ENCODE results near the gene LYZL2. TPM values are rescaled to one million over a fixed set of nuclear protein-coding genes. Genes with fewer than 3 reads are reported as not detected.
A peak's percentile ranks its signal among the peaks of the same experiment; 100 is the strongest.
"Not testable (repeated sequence)": the region's sequence is repeated elsewhere in the genome, so short reads cannot be mapped to it uniquely, and the experiment has no call there.

The LYZL2 gene
- total and polyA plus RNA-seq, 2 of the 8 experiments (the other 6 are each of a cell fraction or from before 2014, with no cell fraction given): not detected

GRCh38 chr10:30662814-30663213, 33.3 kb upstream of the LYZL2 start (continued):
- TF ChIP-seq POU5F1 (IDR thresholded peaks at IDR 0.05; ENCODE audit: low read depth, low read length): no peak
- no peak for TF ChIP-seq PHF8 (conservative IDR thresholded peaks at IDR 0.05; ENCODE audit: low read depth, low read length)

DNA sequence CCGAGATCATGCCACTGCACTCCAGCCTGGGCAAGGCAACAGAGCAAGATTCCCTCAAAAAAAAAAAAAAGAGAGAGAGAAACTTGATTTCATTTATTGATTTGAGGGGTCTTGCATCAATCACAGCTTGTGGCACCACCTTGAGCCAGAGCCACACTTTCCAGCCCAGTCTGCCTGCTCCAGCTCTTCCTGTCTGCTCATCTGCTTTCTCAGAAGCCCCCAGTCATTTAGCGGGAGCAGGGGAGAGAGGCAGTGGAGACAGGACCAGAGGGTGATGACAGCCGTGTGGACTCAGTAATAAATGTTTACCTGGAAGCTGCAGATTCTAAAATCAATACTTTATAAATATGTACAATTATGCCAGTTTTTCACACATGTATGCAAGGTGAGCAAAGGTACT, 30.8 kb upstream of the LYZL2 start:
- H2BK15ac ChIP-seq (ENCODE audit: low read length); H3K9ac ChIP-seq (replicated peaks in 1 of 4; ENCODE audit: extremely low read depth in 1 of 4, low read depth in 3 of 4, low read length in 3 of 4); H3K4me1 ChIP-seq (replicated peaks in 1 of 4; ENCODE audit: control insufficient read depth in 3 of 4, insufficient read depth in 4 of 4, low read length in 3 of 4); H3K36me3 ChIP-seq (ENCODE audit: control insufficient read depth in 2 of 4, insufficient read depth in 4 of 4, low read length in 3 of 4); H3K27ac ChIP-seq (ENCODE audit: low read depth, low read length); H3K79me1 ChIP-seq (ENCODE audit: low read depth, low read length); FAIRE-seq; H4K5ac ChIP-seq (ENCODE audit: insufficient read length, low read depth, low read length); H2BK20ac ChIP-seq (ENCODE audit: low read length); POLR2A ChIA-PET (ENCODE audit: partially characterized antibody); H3K79me2 ChIP-seq (ENCODE audit: control insufficient read depth in 1 of 2, insufficient read depth in 2 of 2, low read length in 2 of 2); H3K4ac ChIP-seq (replicated peaks; ENCODE audit: insufficient read length, low read depth, low read length); H2AFZ ChIP-seq (ENCODE audit: low read length); H3K23ac ChIP-seq (ENCODE audit: insufficient read length); H3K9me3 ChIP-seq (ENCODE audit: insufficient read depth in 2 of 2, low read depth in 1 of 2, low read length in 1 of 2); H3K4me3 ChIP-seq (ENCODE audit: extremely low read depth in 1 of 4, insufficient read depth in 2 of 4, low read depth in 3 of 4, low read length in 4 of 4); H4K20me1 ChIP-seq (replicated peaks in 1 of 2; ENCODE audit: control insufficient read depth in 1 of 2, insufficient read depth in 2 of 2, low read length in 2 of 2); H4K91ac ChIP-seq (replicated peaks; ENCODE audit: insufficient read length, low read length); H2AK5ac ChIP-seq (ENCODE audit: low read depth, low read length); H3K18ac ChIP-seq (ENCODE audit: extremely low read depth, low read length); H2BK12ac ChIP-seq (ENCODE audit: low read depth, low read length); H3K27me3 ChIP-seq (replicated peaks in 1 of 4; ENCODE audit: control insufficient read depth in 3 of 4, extremely low read depth in 1 of 4, insufficient read depth in 3 of 4, low read length in 3 of 4); H2BK5ac ChIP-seq (ENCODE audit: low read depth, low read length); H3K56ac ChIP-seq (replicated peaks; ENCODE audit: insufficient read length, low read depth, low read length); H3K14ac ChIP-seq (ENCODE audit: insufficient read length); H2BK120ac ChIP-seq (replicated peaks; ENCODE audit: low read depth, low read length); H3K4me2 ChIP-seq (ENCODE audit: insufficient read depth in 1 of 2, low read depth in 2 of 2, low read length in 2 of 2); H3K23me2 ChIP-seq (ENCODE audit: low read depth, low read length); H4K8ac ChIP-seq (ENCODE audit: extremely low read depth, insufficient read depth, low read length): not testable (repeated sequence)
- WGBS, 2 experiments (ENCODE audit: extremely low coverage in 1 of 2, insufficient coverage in 1 of 2, insufficient read length in 1 of 2, insufficient replicate concordance in 2 of 2, low coverage in 1 of 2, low lambda C conversion rate in 2 of 2, missing lambda C conversion rate in 1 of 2): 81% methylated on average over 3 of the region's 3 CpGs; no CpG with 5 or more reads in 1 of the 2 experiments
- CTCF ChIA-PET (ENCODE audit: partially characterized antibody): interaction anchor here (0.9 kb wide), 1 partner anchor 19 kb away, joined by 3 read pairs; no protein-coding TSS in a partner anchor
- DNase-seq (ENCODE audit: low read depth in 1 of 2, low spot score in 2 of 2): peak in 1 of 2 experiments; percentile 11
